GM23338 (cell line): Measurements from ENCODE around the gene SPNS3. TPM values are rescaled to one million over a fixed set of nuclear protein-coding genes. Genes with fewer than 3 reads are reported as not detected.

Experiments
- ATAC-seq: fragments of 200-7000 bp; cut with Tn5 transposase; 3 replicates; pipeline ENCODE4 v1.9.1; 2020
- DNase-seq: peaks from one replicate; pipeline ENCODE4 v3.0.0-alpha.2; 2015; ENCODE audit warnings: low spot score
- H2AFZ ChIP-seq: fragments of 200-600 bp; sonication (generic); 2 replicates; pipeline ENCODE4 v1.8.0; 2016; ENCODE audit warnings: antibody characterized with exemption, mild to moderate bottlenecking, moderate library complexity
- H3F3A ChIP-seq: fragments of 200-600 bp; sonication (generic); replicated peaks from 2 replicates; pipeline ENCODE4 v1.8.0; 2017; ENCODE audit warnings: antibody characterized with exemption, mixed run types, low read depth
- H3K27ac ChIP-seq: fragments of 200-600 bp; sonication (generic); 2 replicates; pipeline ENCODE4 v1.6.1; 2016; ENCODE audit warnings: low read depth
- H3K27me3 ChIP-seq: fragments of 200-600 bp; sonication (generic); 2 replicates; pipeline ENCODE4 v1.8.0; 2016; ENCODE audit warnings: mild to moderate bottlenecking, mixed run types, moderate library complexity; ENCODE audit not compliant: insufficient read depth
- H3K36me3 ChIP-seq: fragments of 200-600 bp; sonication (generic); 2 replicates; pipeline ENCODE4 v1.8.0; 2016; ENCODE audit warnings: mild to moderate bottlenecking; ENCODE audit not compliant: insufficient read depth
- H3K4me1 ChIP-seq: fragments of 200-600 bp; sonication (generic); 2 replicates; pipeline ENCODE4 v1.8.0; 2016; ENCODE audit warnings: mild to moderate bottlenecking, moderate library complexity; ENCODE audit not compliant: insufficient read depth
- H3K4me2 ChIP-seq: fragments of 200-600 bp; sonication (generic); 2 replicates; pipeline ENCODE4 v1.7.1; 2017; ENCODE audit warnings: mixed run types
- H3K4me3 ChIP-seq: fragments of 200-600 bp; sonication (generic); 2 replicates; pipeline ENCODE4 v1.6.1; 2016; ENCODE audit warnings: mixed run types
- H3K79me2 ChIP-seq: fragments of 200-600 bp; sonication (generic); replicated peaks from 2 replicates; pipeline ENCODE4 v1.8.0; 2017; ENCODE audit warnings: mild to moderate bottlenecking; ENCODE audit not compliant: insufficient read depth
- H3K9me2 ChIP-seq: fragments of 200-600 bp; sonication (generic); 2 replicates; pipeline ENCODE4 v1.8.0; 2017; ENCODE audit not compliant: insufficient read depth
- H4K20me1 ChIP-seq: fragments of 200-600 bp; sonication (generic); replicated peaks from 2 replicates; pipeline ENCODE4 v1.8.0; 2017; ENCODE audit warnings: mild to moderate bottlenecking; ENCODE audit not compliant: insufficient read depth
- H3K27ac Mint-ChIP-seq: 2 replicates; pipeline ENCODE4 v1.8.0; 2020; ENCODE audit warnings: inconsistent platforms, mild to moderate bottlenecking, moderate library complexity, mixed read lengths
- H3K27me3 Mint-ChIP-seq: 3 replicates; pipeline ENCODE4 v1.8.0; 2022; ENCODE audit warnings: low read depth, mild to moderate bottlenecking, moderate library complexity, mixed read lengths, inconsistent platforms; ENCODE audit not compliant: insufficient read depth, poor library complexity
- H3K36me3 Mint-ChIP-seq: 3 replicates; pipeline ENCODE4 v1.8.0; 2021; ENCODE audit warnings: low read depth, mild to moderate bottlenecking, inconsistent platforms, moderate library complexity, mixed read lengths
- H3K4me1 Mint-ChIP-seq: 3 replicates; pipeline ENCODE4 v1.8.0; 2020; ENCODE audit warnings: mild to moderate bottlenecking, inconsistent platforms, mixed read lengths
- H3K4me3 Mint-ChIP-seq: 3 replicates; pipeline ENCODE4 v1.8.0; 2021; ENCODE audit warnings: moderate library complexity, mild to moderate bottlenecking, inconsistent platforms, mixed read lengths
- H3K9me3 Mint-ChIP-seq: 3 replicates; pipeline ENCODE4 v1.8.0; 2020; ENCODE audit warnings: moderate library complexity, mild to moderate bottlenecking, inconsistent platforms, mixed read lengths
- CREB1 ChIP-seq: fragments of 250-450 bp; sonication (Bioruptor Pico); IDR thresholded peaks from 2 replicates; pipeline ENCODE4 v1.5.0; 2020; ENCODE audit warnings: low read depth, mild to moderate bottlenecking, moderate library complexity
- EZH2 ChIP-seq: fragments of 200-600 bp; sonication (generic); IDR thresholded peaks from one replicate; pipeline ENCODE4 v1.8.0; 2017; ENCODE audit warnings: antibody characterized with exemption, mild to moderate bottlenecking, low read depth; ENCODE audit not compliant: unreplicated experiment
- NANOG ChIP-seq: IDR thresholded peaks from 2 replicates; pipeline ENCODE4 v1.6.1; 2016; ENCODE audit warnings: antibody characterized with exemption, borderline replicate concordance
- POLR2AphosphoS5 ChIP-seq: IDR thresholded peaks from 2 replicates; pipeline ENCODE4 v1.6.1; 2016; ENCODE audit warnings: antibody characterized with exemption, low read depth
- ZNF114 ChIP-seq: fragments of 250-450 bp; sonication (Bioruptor Pico); IDR thresholded peaks from 2 replicates; pipeline ENCODE4 v1.5.0; 2020; ENCODE audit warnings: mild to moderate bottlenecking, moderate library complexity
- ZNF331 ChIP-seq: fragments of 250-450 bp; sonication (Bioruptor Pico); IDR thresholded peaks from 2 replicates; pipeline ENCODE4 v1.5.0; 2020; ENCODE audit warnings: low read depth, mild to moderate bottlenecking, moderate library complexity
- ZNF462 ChIP-seq: fragments of 250-450 bp; sonication (Bioruptor Pico); IDR thresholded peaks from 2 replicates; pipeline ENCODE4 v1.5.0; 2020; ENCODE audit warnings: mild to moderate bottlenecking, moderate library complexity
- polyA plus RNA-seq: library from polyadenylated mRNA; unstranded; fragments of >200 nt; fragmentation: Nextera tagmentation; extraction: Ambion mirVana; gene quantifications from 2 replicates; pipeline ENCODE4 v1.2.1, GENCODE V29; 2016
- total RNA-seq: library from RNA; depleted of rRNA; stranded (reverse); fragments of >200 nt; shearing (Covaris generic); gene quantifications from 2 replicates; pipeline ENCODE4 v1.2.3, GENCODE V29; 2014
- TF ChIP-seq, protein P1 (sequence below): IDR thresholded peaks from 2 replicates; pipeline ENCODE4 v1.6.1; 2016; ENCODE audit warnings: antibody characterized with exemption

Gene SPNS3
- total and polyA plus RNA-seq, 2 experiments from 2014 or later, result not detected

- Histone ChIP-seq H3K4me3 (no peak overlapping the region), H3K79me2 (no peaks in the 10 kb centered on the region), H3K4me1 (no peaks in the 10 kb centered on the region), H2AFZ (peak overlapping the region; percentile 32; the same call in 1 of the 2 replicates), H3K27me3 (no peaks in the 10 kb centered on the region), H3K27ac (no peak overlapping the region), H3F3A (no peaks in the 10 kb centered on the region), H4K20me1 (no peaks in the 10 kb centered on the region; the same call in 1 of the 2 replicates), H3K36me3 (no peaks in the 10 kb centered on the region), H3K9me2 (no peaks in the 10 kb centered on the region), H3K4me2 (no peak overlapping the region)
- no peak for TF ChIP-seq ZNF331 (CRISPR knock-in tag)
- TF ChIP-seq CREB1 (CRISPR knock-in tag), result no peak
- no peak for TF ChIP-seq NANOG
- TF ChIP-seq ZNF462 (CRISPR knock-in tag), result no peak
- TF ChIP-seq POLR2AphosphoS5, result no peak
- TF ChIP-seq, protein P1, sequence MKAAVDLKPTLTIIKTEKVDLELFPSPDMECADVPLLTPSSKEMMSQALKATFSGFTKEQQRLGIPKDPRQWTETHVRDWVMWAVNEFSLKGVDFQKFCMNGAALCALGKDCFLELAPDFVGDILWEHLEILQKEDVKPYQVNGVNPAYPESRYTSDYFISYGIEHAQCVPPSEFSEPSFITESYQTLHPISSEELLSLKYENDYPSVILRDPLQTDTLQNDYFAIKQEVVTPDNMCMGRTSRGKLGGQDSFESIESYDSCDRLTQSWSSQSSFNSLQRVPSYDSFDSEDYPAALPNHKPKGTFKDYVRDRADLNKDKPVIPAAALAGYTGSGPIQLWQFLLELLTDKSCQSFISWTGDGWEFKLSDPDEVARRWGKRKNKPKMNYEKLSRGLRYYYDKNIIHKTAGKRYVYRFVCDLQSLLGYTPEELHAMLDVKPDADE, result no peak
- no peak for TF ChIP-seq ZNF114
- no peak for TF ChIP-seq EZH2
- Mint-ChIP-seq H3K27ac (no peak overlapping the region), H3K9me3 (peaks cover 2% of the 10 kb centered on the region; the same call in 1 of the 3 replicates), H3K36me3 (no peaks in the 10 kb centered on the region), H3K4me1 (no peaks in the 10 kb centered on the region), H3K27me3 (peaks cover 2% of the 10 kb centered on the region), H3K4me3 (no peak overlapping the region)
- no peak for DNase-seq
- no peak for ATAC-seq
These were observed 7.1 kb upstream of the SPNS3 start for GRCh38 chr17:4426499-4427208.
